HEK293 (cell line): Measurements from ENCODE around the gene PGAM5.
A peak's percentile ranks its signal among the peaks of the same experiment; 100 is the strongest.

Experiments
- BCL11B ChIP-seq: fragments of 450-650 bp; formaldehyde crosslinking; IDR thresholded peaks from 2 replicates; pipeline ENCODE4 v1.5.1; 2016; ENCODE audit warnings: low read depth, missing biosample characterization, missing genetic modification characterization
- MEIS1 ChIP-seq: sonication (generic); formaldehyde crosslinking; IDR thresholded peaks from 2 replicates; pipeline ENCODE4 v1.8.1; 2022; ENCODE audit warnings: missing genetic modification reagents, mild to moderate bottlenecking, borderline replicate concordance
- MYNN ChIP-seq: fragments of 450-650 bp; formaldehyde crosslinking; IDR thresholded peaks from 2 replicates; pipeline ENCODE4 v1.5.1; 2016; ENCODE audit warnings: missing biosample characterization, missing genetic modification characterization, borderline replicate concordance
- RBAK ChIP-seq: fragments of 450-650 bp; formaldehyde crosslinking; IDR thresholded peaks from 2 replicates; pipeline ENCODE4 v1.5.1; 2016; ENCODE audit warnings: missing biosample characterization, missing genetic modification characterization
- SCRT2 ChIP-seq: fragments of 450-650 bp; formaldehyde crosslinking; IDR thresholded peaks from 2 replicates; pipeline ENCODE4 v1.5.1; 2016; ENCODE audit warnings: missing biosample characterization, missing genetic modification characterization
- SP2 ChIP-seq: fragments of 450-650 bp; formaldehyde crosslinking; IDR thresholded peaks from 2 replicates; pipeline ENCODE4 v1.5.1; 2016; ENCODE audit warnings: missing biosample characterization, missing genetic modification characterization
- ZBTB20 ChIP-seq: fragments of 450-650 bp; formaldehyde crosslinking; IDR thresholded peaks from 2 replicates; pipeline ENCODE4 v1.5.1; 2016; ENCODE audit warnings: missing biosample characterization, missing genetic modification characterization
- ZBTB48 ChIP-seq: fragments of 450-650 bp; formaldehyde crosslinking; IDR thresholded peaks from 2 replicates; pipeline ENCODE4 v1.5.1; 2016; ENCODE audit warnings: missing biosample characterization, missing genetic modification characterization
- ZBTB7A ChIP-seq: fragments of 450-650 bp; formaldehyde crosslinking; IDR thresholded peaks from 2 replicates; pipeline ENCODE4 v1.5.1; 2016; ENCODE audit warnings: low read depth, missing biosample characterization, missing genetic modification characterization
- ZEB2 ChIP-seq: fragments of 450-650 bp; formaldehyde crosslinking; IDR thresholded peaks from 2 replicates; pipeline ENCODE4 v1.5.1; 2016; ENCODE audit warnings: missing biosample characterization, missing genetic modification characterization
- ZIC2 ChIP-seq: fragments of 450-650 bp; formaldehyde crosslinking; IDR thresholded peaks from 2 replicates; pipeline ENCODE4 v1.5.1; 2016; ENCODE audit warnings: missing biosample characterization, missing genetic modification characterization
- ZNF112 ChIP-seq: fragments of 450-650 bp; formaldehyde crosslinking; IDR thresholded peaks from 2 replicates; pipeline ENCODE4 v1.5.0; 2017; ENCODE audit warnings: missing biosample characterization, missing genetic modification characterization
- ZNF140 ChIP-seq: fragments of 450-650 bp; formaldehyde crosslinking; IDR thresholded peaks from 2 replicates; pipeline ENCODE4 v1.5.1; 2016; ENCODE audit warnings: missing biosample characterization, missing genetic modification characterization
- ZNF157 ChIP-seq: fragments of 450-650 bp; formaldehyde crosslinking; IDR thresholded peaks from 2 replicates; pipeline ENCODE4 v1.5.1; 2016; ENCODE audit warnings: missing biosample characterization, missing genetic modification characterization
- ZNF16 ChIP-seq: fragments of 450-650 bp; formaldehyde crosslinking; IDR thresholded peaks from 2 replicates; pipeline ENCODE4 v1.5.1; 2016; ENCODE audit warnings: low read depth, missing biosample characterization, missing genetic modification characterization
- ZNF174 ChIP-seq: fragments of 450-650 bp; formaldehyde crosslinking; IDR thresholded peaks from 2 replicates; pipeline ENCODE4 v1.5.0; 2017; ENCODE audit warnings: missing biosample characterization, mild to moderate bottlenecking, missing genetic modification characterization
- ZNF19 ChIP-seq: fragments of 450-650 bp; formaldehyde crosslinking; IDR thresholded peaks from 2 replicates; pipeline ENCODE4; 2016; ENCODE audit warnings: missing biosample characterization, missing genetic modification characterization, low read depth
- ZNF202 ChIP-seq: fragments of 450-650 bp; formaldehyde crosslinking; IDR thresholded peaks from 2 replicates; pipeline ENCODE4 v1.5.1; 2016; ENCODE audit warnings: missing biosample characterization, missing genetic modification characterization, borderline replicate concordance
- ZNF239 ChIP-seq: fragments of 450-650 bp; formaldehyde crosslinking; IDR thresholded peaks from 2 replicates; pipeline ENCODE4 v1.5.1; 2016; ENCODE audit warnings: missing biosample characterization, missing genetic modification characterization
- ZNF248 ChIP-seq: fragments of 450-650 bp; formaldehyde crosslinking; IDR thresholded peaks from 2 replicates; pipeline ENCODE4 v1.5.1; 2017; ENCODE audit warnings: missing biosample characterization, missing genetic modification characterization
- ZNF311 ChIP-seq: fragments of 450-650 bp; formaldehyde crosslinking; IDR thresholded peaks from 2 replicates; pipeline ENCODE4 v1.5.1; 2017; ENCODE audit warnings: missing biosample characterization, missing genetic modification characterization, borderline replicate concordance
- ZNF335 ChIP-seq: fragments of 450-650 bp; formaldehyde crosslinking; conservative IDR thresholded peaks from 2 replicates; pipeline ENCODE4 v1.5.1; 2016; ENCODE audit warnings: missing biosample characterization, missing genetic modification characterization
- ZNF350 ChIP-seq: fragments of 450-650 bp; formaldehyde crosslinking; IDR thresholded peaks from 2 replicates; pipeline ENCODE4 v1.5.0; 2017; ENCODE audit warnings: missing biosample characterization, mild to moderate bottlenecking, missing genetic modification characterization
- ZNF514 ChIP-seq: fragments of 450-650 bp; formaldehyde crosslinking; IDR thresholded peaks from 2 replicates; pipeline ENCODE4 v1.5.1; 2016; ENCODE audit warnings: missing biosample characterization, missing genetic modification characterization
- ZNF561 ChIP-seq: fragments of 450-650 bp; IDR thresholded peaks from 2 replicates; pipeline ENCODE4 v1.5.1; 2018; ENCODE audit warnings: missing biosample characterization, missing genetic modification characterization, borderline replicate concordance
- ZNF610 ChIP-seq: fragments of 450-650 bp; formaldehyde crosslinking; IDR thresholded peaks from 2 replicates; pipeline ENCODE4 v1.5.1; 2016; ENCODE audit warnings: missing biosample characterization, missing genetic modification characterization, borderline replicate concordance
- ZNF621 ChIP-seq: fragments of 450-650 bp; formaldehyde crosslinking; IDR thresholded peaks from 2 replicates; pipeline ENCODE4 v1.5.1; 2017; ENCODE audit warnings: missing biosample characterization, missing genetic modification characterization
- ZNF626 ChIP-seq: fragments of 450-650 bp; sonication (Bioruptor Pico); formaldehyde crosslinking; IDR thresholded peaks from 2 replicates; pipeline ENCODE4 v1.5.1; 2018; ENCODE audit warnings: missing biosample characterization, missing genetic modification characterization, inconsistent platforms
- ZSCAN16 ChIP-seq: fragments of 450-650 bp; formaldehyde crosslinking; IDR thresholded peaks from 2 replicates; pipeline ENCODE4 v1.5.1; 2016; ENCODE audit warnings: missing biosample characterization, missing genetic modification characterization
- ZXDB ChIP-seq: fragments of 450-650 bp; formaldehyde crosslinking; IDR thresholded peaks from 2 replicates; pipeline ENCODE4 v1.5.1; 2016; ENCODE audit warnings: missing biosample characterization, missing genetic modification characterization
- TF ChIP-seq, protein P1 (sequence below): fragments of 450-650 bp; formaldehyde crosslinking; IDR thresholded peaks from 2 replicates; pipeline ENCODE4 v1.5.1; 2016; ENCODE audit warnings: missing biosample characterization, missing genetic modification characterization
- TF ChIP-seq, protein P2 (sequence below): fragments of 450-650 bp; formaldehyde crosslinking; conservative IDR thresholded peaks from 2 replicates; pipeline ENCODE4 v1.5.1; 2016; ENCODE audit warnings: low read depth, missing biosample characterization, missing genetic modification characterization
- TF ChIP-seq, protein P3 (sequence below): fragments of 450-650 bp; formaldehyde crosslinking; IDR thresholded peaks from 2 replicates; pipeline ENCODE4 v1.5.1; 2017; ENCODE audit warnings: missing biosample characterization, missing genetic modification characterization

PGAM5 gene

DNA sequence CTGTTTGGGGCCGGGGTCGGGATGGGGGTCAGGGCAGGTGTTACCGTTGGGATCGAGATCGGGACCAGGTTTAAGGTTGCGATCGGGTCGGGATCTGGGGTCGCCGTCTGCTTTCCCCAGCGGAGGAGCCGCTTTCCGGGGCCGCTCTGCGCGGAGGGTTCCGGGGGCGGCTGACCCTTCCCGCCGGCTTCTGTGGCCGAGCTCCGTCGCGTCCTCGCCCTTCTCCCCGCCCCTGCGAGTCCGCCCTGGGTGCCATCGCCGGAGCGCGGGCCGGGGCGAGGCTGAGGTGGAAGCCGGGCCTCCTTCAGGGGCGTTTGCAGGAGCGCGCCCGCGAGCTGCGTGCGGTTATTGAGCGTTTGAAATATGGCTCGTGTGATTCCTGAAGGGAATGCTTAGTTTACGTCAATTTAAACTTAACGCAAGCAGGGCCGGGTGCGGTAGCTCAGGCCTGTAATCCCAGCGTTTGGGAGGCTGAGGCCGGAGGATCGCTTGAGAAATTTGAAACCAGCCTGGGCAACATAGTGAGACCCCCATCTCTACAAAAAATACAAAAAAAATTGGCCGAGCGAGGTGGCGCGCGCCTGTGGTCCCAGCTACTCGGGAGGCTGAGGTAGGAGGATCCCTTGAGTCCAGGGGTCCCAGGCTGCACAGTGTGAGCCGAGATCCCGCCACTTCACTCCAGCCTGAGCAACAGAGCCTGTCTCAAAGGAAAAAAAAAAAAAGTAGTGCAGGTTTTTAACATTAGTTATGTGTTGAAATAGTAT is 620 bp downstream of the PGAM5 start (continued):
- TF ChIP-seq ZNF157 (tag by site-specific recombination) (no peak), SCRT2 (tag by site-specific recombination) (peak; percentile 41; the same call in 1 of the 2 replicates), BCL11B (no peak), ZNF174 (tag by site-specific recombination) (no peak), MYNN (tag by site-specific recombination) (no peak), SP2 (tag by site-specific recombination) (peak; percentile 71), ZNF19 (tag by site-specific recombination) (no peak), ZSCAN16 (tag by site-specific recombination) (no peak), MEIS1 (CRISPR knock-in tag) (no peak), ZBTB7A (tag by site-specific recombination) (no peak), ZNF335 (tag by site-specific recombination) (peak; percentile 42; the same call in 1 of the 2 replicates), ZNF112 (tag by site-specific recombination) (no peak), ZNF514 (no peak), ZEB2 (peak; percentile 46; the same call in 1 of the 2 replicates), ZNF610 (0 out of 2 replicates have a peak, but pooled peaks have one; percentile 15), ZBTB20 (tag by site-specific recombination) (peak; percentile 38; the same call in 1 of the 2 replicates), ZNF350 (tag by site-specific recombination) (no peak), ZNF16 (tag by site-specific recombination) (no peak), RBAK (tag by site-specific recombination) (no peak), ZXDB (tag by site-specific recombination) (peak; percentile 53), ZBTB48 (tag by site-specific recombination) (peak; percentile 64), ZNF561 (tag by site-specific recombination) (no peak), ZNF248 (tag by site-specific recombination) (no peak), ZNF202 (tag by site-specific recombination) (no peak), ZIC2 (peak; percentile 35), ZNF621 (no peak), ZNF140 (no peak), ZNF626 (no peak), ZNF311 (tag by site-specific recombination) (no peak), ZNF239 (tag by site-specific recombination) (no peak)
- TF ChIP-seq, protein P1, sequence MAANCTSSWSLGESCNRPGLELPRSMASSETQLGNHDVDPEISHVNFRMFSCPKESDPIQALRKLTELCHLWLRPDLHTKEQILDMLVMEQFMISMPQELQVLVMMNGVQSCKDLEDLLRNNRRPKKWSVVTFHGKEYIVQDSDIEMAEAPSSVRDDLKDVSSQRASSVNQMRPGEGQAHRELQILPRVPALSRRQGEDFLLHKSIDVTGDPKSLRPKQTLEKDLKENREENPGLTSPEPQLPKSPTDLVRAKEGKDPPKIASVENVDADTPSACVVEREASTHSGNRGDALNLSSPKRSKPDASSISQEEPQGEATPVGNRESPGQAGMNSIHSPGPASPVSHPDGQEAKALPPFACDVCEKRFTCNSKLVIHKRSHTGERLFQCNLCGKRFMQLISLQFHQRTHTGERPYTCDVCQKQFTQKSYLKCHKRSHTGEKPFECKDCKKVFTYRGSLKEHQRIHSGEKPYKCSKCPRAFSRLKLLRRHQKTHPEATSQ (tag by site-specific recombination) = no peak
- TF ChIP-seq, protein P2, sequence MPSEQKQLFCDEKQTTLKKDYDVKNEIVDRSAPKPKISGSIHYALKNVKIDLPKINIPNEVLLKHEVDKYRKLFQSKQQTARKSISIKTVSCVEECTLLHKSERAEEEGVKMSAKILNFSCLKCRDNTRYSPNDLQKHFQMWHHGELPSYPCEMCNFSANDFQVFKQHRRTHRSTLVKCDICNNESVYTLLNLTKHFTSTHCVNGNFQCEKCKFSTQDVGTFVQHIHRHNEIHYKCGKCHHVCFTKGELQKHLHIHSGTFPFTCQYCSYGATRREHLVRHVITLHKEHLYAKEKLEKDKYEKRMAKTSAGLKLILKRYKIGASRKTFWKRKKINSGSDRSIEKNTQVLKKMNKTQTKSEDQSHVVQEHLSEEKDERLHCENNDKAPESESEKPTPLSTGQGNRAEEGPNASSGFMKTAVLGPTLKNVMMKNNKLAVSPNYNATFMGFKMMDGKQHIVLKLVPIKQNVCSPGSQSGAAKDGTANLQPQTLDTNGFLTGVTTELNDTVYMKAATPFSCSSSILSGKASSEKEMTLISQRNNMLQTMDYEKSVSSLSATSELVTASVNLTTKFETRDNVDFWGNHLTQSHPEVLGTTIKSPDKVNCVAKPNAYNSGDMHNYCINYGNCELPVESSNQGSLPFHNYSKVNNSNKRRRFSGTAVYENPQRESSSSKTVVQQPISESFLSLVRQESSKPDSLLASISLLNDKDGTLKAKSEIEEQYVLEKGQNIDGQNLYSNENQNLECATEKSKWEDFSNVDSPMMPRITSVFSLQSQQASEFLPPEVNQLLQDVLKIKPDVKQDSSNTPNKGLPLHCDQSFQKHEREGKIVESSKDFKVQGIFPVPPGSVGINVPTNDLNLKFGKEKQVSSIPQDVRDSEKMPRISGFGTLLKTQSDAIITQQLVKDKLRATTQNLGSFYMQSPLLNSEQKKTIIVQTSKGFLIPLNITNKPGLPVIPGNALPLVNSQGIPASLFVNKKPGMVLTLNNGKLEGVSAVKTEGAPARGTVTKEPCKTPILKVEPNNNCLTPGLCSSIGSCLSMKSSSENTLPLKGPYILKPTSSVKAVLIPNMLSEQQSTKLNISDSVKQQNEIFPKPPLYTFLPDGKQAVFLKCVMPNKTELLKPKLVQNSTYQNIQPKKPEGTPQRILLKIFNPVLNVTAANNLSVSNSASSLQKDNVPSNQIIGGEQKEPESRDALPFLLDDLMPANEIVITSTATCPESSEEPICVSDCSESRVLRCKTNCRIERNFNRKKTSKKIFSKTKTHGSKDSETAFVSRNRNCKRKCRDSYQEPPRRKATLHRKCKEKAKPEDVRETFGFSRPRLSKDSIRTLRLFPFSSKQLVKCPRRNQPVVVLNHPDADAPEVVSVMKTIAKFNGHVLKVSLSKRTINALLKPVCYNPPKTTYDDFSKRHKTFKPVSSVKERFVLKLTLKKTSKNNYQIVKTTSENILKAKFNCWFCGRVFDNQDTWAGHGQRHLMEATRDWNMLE (tag by site-specific recombination) = no peak
- TF ChIP-seq, protein P3, sequence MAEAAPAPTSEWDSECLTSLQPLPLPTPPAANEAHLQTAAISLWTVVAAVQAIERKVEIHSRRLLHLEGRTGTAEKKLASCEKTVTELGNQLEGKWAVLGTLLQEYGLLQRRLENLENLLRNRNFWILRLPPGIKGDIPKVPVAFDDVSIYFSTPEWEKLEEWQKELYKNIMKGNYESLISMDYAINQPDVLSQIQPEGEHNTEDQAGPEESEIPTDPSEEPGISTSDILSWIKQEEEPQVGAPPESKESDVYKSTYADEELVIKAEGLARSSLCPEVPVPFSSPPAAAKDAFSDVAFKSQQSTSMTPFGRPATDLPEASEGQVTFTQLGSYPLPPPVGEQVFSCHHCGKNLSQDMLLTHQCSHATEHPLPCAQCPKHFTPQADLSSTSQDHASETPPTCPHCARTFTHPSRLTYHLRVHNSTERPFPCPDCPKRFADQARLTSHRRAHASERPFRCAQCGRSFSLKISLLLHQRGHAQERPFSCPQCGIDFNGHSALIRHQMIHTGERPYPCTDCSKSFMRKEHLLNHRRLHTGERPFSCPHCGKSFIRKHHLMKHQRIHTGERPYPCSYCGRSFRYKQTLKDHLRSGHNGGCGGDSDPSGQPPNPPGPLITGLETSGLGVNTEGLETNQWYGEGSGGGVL (tag by site-specific recombination) = no peak
